ENCODE results near the gene PKDCC.

Gene PKDCC

DNA sequence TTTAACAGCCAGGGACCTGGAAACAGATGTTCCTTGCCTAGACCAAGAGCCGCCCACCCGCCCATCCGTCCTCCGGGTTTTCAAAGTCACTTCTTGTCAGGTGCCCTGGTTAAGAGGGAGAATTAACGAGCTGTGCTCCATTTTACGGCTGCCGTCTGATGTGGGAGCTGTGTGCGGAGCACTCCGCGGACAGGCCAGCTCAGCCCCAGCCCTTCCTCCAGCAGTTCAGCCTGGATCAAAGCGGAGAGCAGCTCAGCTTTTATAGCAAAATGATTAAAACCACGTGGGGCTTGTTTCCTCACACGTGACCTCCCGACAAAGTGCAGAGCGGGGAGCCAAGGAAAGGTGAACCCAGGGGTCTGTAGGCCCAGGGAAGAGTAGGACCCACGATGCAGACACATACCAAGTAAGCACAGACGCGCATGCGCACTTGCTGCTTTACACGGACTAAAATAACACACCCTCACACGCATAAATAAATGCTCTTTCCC, 46.1 kb upstream of the PKDCC start:
- Histone ChIP-seq H3K27me3 (replicated peaks; ENCODE audit: control insufficient read depth, insufficient read depth, low read length) (no peaks in the 10 kb centered on the region; the same call in 1 of the 2 replicates), H3K36me3 (ENCODE audit: control insufficient read depth, insufficient read depth, low read length) (no peaks in the 10 kb centered on the region), H3K4me3 (replicated peaks; ENCODE audit: low read depth, low read length) (no peak overlapping the region)
- DNase-seq (ENCODE audit: extremely low read depth, insufficient read length) = no peak
- TF ChIP-seq, protein P1, sequence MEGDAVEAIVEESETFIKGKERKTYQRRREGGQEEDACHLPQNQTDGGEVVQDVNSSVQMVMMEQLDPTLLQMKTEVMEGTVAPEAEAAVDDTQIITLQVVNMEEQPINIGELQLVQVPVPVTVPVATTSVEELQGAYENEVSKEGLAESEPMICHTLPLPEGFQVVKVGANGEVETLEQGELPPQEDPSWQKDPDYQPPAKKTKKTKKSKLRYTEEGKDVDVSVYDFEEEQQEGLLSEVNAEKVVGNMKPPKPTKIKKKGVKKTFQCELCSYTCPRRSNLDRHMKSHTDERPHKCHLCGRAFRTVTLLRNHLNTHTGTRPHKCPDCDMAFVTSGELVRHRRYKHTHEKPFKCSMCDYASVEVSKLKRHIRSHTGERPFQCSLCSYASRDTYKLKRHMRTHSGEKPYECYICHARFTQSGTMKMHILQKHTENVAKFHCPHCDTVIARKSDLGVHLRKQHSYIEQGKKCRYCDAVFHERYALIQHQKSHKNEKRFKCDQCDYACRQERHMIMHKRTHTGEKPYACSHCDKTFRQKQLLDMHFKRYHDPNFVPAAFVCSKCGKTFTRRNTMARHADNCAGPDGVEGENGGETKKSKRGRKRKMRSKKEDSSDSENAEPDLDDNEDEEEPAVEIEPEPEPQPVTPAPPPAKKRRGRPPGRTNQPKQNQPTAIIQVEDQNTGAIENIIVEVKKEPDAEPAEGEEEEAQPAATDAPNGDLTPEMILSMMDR (IDR thresholded peaks at IDR 0.05; ENCODE audit: insufficient read depth, low read length, poor library complexity, severe bottlenecking) = no peak

DNA sequence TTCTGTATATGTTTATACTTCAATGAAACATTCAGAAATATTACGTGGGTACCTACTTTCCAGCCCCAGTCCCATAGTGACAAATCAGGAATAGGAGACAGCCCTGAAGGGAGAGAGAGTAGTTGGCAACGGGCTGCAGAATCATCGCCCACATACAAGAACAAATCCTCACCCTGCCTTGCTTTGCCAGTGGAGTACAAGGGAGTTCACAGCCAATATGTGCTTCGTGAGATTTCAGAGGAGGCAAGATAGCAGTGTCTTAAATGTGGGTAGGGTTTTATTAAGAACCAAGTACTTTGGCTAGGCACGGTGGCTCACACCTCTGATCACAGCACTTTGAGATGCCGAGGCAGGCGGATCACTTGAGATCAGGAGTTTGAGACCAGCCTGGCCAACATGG, 40.3 kb upstream of the PKDCC start:
- Histone ChIP-seq H3K27me3 (replicated peaks; ENCODE audit: control insufficient read depth, insufficient read depth, low read length) (no peaks in the 10 kb centered on the region), H3K4me3 (replicated peaks; ENCODE audit: low read depth, low read length) (no peak overlapping the region), H3K36me3 (ENCODE audit: control insufficient read depth, insufficient read depth, low read length) (no peaks in the 10 kb centered on the region)
- TF ChIP-seq, protein P1 (IDR thresholded peaks at IDR 0.05; ENCODE audit: insufficient read depth, low read length, poor library complexity, severe bottlenecking) = no peak
- DNase-seq (ENCODE audit: extremely low read depth, insufficient read length) = no peak

DNA sequence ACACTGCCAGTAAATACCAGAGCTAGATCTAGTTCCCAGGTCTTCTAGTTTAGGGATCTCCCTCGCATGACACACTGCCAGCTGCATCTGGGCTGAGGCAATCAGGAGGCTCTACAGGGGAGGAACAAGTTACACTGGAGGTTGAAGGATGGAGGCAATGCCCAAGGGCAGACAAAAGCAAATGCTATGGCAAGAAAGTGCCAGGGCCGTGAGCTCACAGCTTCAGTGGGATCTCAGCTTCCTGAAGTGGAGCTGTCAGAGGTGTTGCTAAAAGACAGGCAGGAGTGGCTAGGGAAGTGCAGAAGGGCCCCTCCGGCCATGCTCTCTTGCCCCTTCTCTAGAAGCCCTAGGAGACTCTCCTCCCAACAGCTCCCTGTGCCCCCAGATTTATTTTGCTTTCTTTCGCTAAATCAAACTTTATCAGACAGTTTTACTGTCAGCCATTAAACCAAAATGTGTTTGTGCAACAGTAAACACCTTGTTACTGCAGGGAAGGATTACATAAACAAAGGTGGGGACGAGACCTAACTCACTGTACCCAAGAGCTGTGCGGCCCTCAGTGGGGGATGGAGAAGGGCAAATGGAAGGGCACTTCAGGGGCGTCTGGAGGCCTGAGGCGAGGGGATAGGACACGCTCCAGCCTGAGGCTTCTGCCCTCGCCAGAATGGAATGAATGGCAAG, 39.4 kb upstream of the PKDCC start:
- TF ChIP-seq, protein P1 (IDR thresholded peaks at IDR 0.05; ENCODE audit: insufficient read depth, low read length, poor library complexity, severe bottlenecking) = no peak
- DNase-seq (ENCODE audit: extremely low read depth, insufficient read length) = no peak
- Histone ChIP-seq H3K36me3 (ENCODE audit: control insufficient read depth, insufficient read depth, low read length) (no peaks in the 10 kb centered on the region), H3K27me3 (replicated peaks; ENCODE audit: control insufficient read depth, insufficient read depth, low read length) (no peaks in the 10 kb centered on the region), H3K4me3 (replicated peaks; ENCODE audit: low read depth, low read length) (no peak overlapping the region)

DNA sequence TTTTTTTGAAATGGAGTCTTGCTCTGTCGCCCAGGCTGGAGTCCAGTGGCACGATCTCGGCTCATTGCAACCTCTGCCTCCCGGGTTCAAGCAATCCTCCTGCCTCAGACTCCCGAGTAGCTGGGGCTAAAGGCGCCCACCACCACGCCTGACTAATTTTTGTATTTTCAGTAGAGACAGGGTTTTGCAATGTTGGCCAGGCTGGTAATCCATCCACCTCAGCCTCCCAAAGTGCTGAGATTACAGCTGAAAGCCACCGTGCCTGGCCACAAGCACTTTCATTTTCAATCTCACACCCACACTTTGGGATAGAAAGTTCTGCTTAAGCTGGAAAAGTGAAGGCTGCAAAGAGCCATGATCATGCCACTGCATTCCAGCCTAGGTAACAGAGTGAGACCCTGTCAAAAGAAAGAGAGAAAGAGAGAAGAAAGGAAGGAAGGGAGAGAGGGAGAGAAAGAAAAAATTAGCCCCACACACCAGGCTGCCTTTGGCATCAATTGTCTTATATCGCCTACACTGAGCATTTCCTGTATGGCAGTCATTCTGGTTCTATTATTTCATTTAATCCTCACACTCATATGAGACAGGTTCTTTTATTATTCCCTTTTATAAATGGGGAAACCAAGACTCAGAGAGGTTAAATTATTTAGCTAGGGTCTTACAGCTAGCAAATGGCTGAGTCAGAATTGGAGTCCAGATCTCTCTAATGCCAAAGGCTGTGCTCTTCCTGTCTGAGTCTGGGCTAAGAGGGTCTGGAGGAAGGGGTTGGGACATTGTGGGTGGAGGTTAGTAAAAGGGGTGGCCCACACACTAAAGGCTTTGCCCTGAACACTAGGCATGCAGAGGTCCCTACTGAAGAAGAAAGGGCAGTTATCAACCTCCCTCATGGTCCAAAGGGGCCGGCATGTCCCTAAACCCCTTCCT, 37.9 kb upstream of the PKDCC start:
- Histone ChIP-seq H3K36me3 (ENCODE audit: control insufficient read depth, insufficient read depth, low read length) (no peaks in the 10 kb centered on the region), H3K4me3 (replicated peaks; ENCODE audit: low read depth, low read length) (no peak overlapping the region), H3K27me3 (replicated peaks; ENCODE audit: control insufficient read depth, insufficient read depth, low read length) (no peaks in the 10 kb centered on the region)
- peak; percentile 31 for DNase-seq (ENCODE audit: extremely low read depth, insufficient read length)
- TF ChIP-seq, protein P1 (IDR thresholded peaks at IDR 0.05; ENCODE audit: insufficient read depth, low read length, poor library complexity, severe bottlenecking) = no peak

DNA sequence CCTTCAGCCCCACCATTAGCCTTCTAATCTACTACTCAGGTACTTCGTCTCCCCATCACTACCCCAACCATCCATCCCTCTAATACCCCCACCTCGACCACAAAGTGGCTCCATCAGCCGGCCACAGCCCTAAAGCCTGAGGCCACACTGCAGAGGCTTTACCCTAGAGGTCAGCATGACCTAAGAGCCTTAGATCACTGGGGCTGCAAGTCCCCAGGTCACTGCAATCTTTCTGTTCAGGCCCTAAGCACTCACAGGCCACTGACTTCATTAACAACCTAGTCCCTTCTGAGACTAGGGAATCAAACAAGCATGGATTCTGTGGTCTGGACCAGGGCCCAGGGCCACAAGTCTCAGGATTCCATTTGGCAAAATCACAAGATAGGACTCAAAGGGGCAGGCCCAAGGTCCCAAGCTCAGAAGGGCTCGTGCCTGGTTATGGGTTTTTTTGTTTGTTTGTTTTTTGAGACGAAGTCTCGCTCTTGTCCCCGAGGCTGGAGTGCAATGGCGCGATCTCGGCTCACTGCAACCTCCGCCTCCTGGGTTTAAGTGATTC, 37.0 kb upstream of the PKDCC start:
- DNase-seq (ENCODE audit: extremely low read depth, insufficient read length) = no peak
- Histone ChIP-seq H3K36me3 (ENCODE audit: control insufficient read depth, insufficient read depth, low read length) (no peaks in the 10 kb centered on the region), H3K4me3 (replicated peaks; ENCODE audit: low read depth, low read length) (no peak overlapping the region)

More for the DNA sequence above, 37.0 kb upstream of the PKDCC start:
- no peaks in the 10 kb centered on the region for H3K27me3 ChIP-seq (replicated peaks; ENCODE audit: control insufficient read depth, insufficient read depth, low read length)
- TF ChIP-seq, protein P1 (IDR thresholded peaks at IDR 0.05; ENCODE audit: insufficient read depth, low read length, poor library complexity, severe bottlenecking) = no peak
